ENCODE results near the gene RABGAP1L. TPM values are rescaled to one million over a fixed set of nuclear protein-coding genes. Genes with fewer than 3 reads are reported as not detected.
"Not testable (repeated sequence)": the region's sequence is repeated elsewhere in the genome, so short reads cannot be mapped to it uniquely, and the experiment has no call there.

The RABGAP1L gene
- total RNA-seq, 1 donor from 2014 or later, result 48.8 TPM

- intact Hi-C loops (cut with micrococcal nuclease), result no loop called here
These were observed 265.8 kb downstream of the RABGAP1L start for GRCh38 chr1:174425121-174425520.

GRCh38 chr1:174426153-174426552, 266.8 kb downstream of the RABGAP1L start:
- intact Hi-C loops (cut with micrococcal nuclease), result no loop called here

- intact Hi-C loops (cut with micrococcal nuclease), result no loop called here
These were observed 268.7 kb downstream of the RABGAP1L start for GRCh38 chr1:174428033-174428432.

- intact Hi-C loops (cut with micrococcal nuclease), result no loop called here
These were observed 269.4 kb downstream of the RABGAP1L start for GRCh38 chr1:174428739-174429138.

GRCh38 chr1:174433451-174433850, 274.1 kb downstream of the RABGAP1L start:
- intact Hi-C loops (cut with micrococcal nuclease), result no loop called here

GRCh38 chr1:174445351-174445750, 286.0 kb downstream of the RABGAP1L start:
- intact Hi-C loops (cut with micrococcal nuclease), result no loop called here

- intact Hi-C loops (cut with micrococcal nuclease), result no loop called here
These were observed 286.5 kb downstream of the RABGAP1L start for GRCh38 chr1:174445817-174446216.

- intact Hi-C loops (cut with micrococcal nuclease), result no loop called here
These were observed 288.7 kb downstream of the RABGAP1L start, which contains the start of gene GPR52 for GRCh38 chr1:174447866-174448530. Gene GPR52 (plus strand): TSS chr1:174447964. CDS start chr1:174448112, 148 bp downstream.

- intact Hi-C loops (cut with micrococcal nuclease), result no loop called here
These were observed 289.2 kb downstream of the RABGAP1L start for GRCh38 chr1:174448531-174448883.

- intact Hi-C loops (cut with micrococcal nuclease), result no loop called here
These were observed 289.7 kb downstream of the RABGAP1L start for GRCh38 chr1:174448974-174449373.

- intact Hi-C loops (cut with micrococcal nuclease), result no loop called here
These were observed 292.1 kb downstream of the RABGAP1L start for GRCh38 chr1:174451408-174451807.

GRCh38 chr1:174465855-174466254, 306.5 kb downstream of the RABGAP1L start:
- intact Hi-C loops (cut with micrococcal nuclease), result no loop called here

GRCh38 chr1:174466607-174467006, 307.3 kb downstream of the RABGAP1L start:
- intact Hi-C loops (cut with micrococcal nuclease), result no loop called here

GRCh38 chr1:174469052-174469451, 309.7 kb downstream of the RABGAP1L start:
- intact Hi-C loops (cut with micrococcal nuclease), result no loop called here

- intact Hi-C loops (cut with micrococcal nuclease), result no loop called here
These were observed 310.4 kb downstream of the RABGAP1L start for GRCh38 chr1:174469687-174470086.

GRCh38 chr1:174479281-174479680, 320.0 kb downstream of the RABGAP1L start:
- intact Hi-C loops (cut with micrococcal nuclease), result no loop called here

- intact Hi-C loops (cut with micrococcal nuclease), result no loop called here
These were observed 321.0 kb downstream of the RABGAP1L start for GRCh38 chr1:174480324-174480723.

- intact Hi-C loops (cut with micrococcal nuclease), result no loop called here
These were observed 332.3 kb downstream of the RABGAP1L start for GRCh38 chr1:174491606-174492005.

GRCh38 chr1:174497478-174497877, 338.2 kb downstream of the RABGAP1L start:
- intact Hi-C loops (cut with micrococcal nuclease), result no loop called here

- intact Hi-C loops (cut with micrococcal nuclease), result not testable (repeated sequence)
These were observed 357.4 kb downstream of the RABGAP1L start for GRCh38 chr1:174516755-174517154.

- intact Hi-C loops (cut with micrococcal nuclease), result no loop called here
These were observed 360.5 kb downstream of the RABGAP1L start for GRCh38 chr1:174519844-174520243.

- intact Hi-C loops (cut with micrococcal nuclease), result no loop called here
These were observed 372.4 kb downstream of the RABGAP1L start for GRCh38 chr1:174531751-174532150.

- intact Hi-C loops (cut with micrococcal nuclease), result no loop called here
These were observed 375.5 kb downstream of the RABGAP1L start for GRCh38 chr1:174534789-174535188.

- intact Hi-C loops (cut with micrococcal nuclease), result no loop called here
These were observed 375.9 kb downstream of the RABGAP1L start for GRCh38 chr1:174535207-174535606.

Data from T-helper 2 cell treated with Interferon-gamma antibody and Interleukin-4, amounts not matched to agents 100 ng/mL and 5 ng/mL, for 36 hours (primary cell).